Stimulated activated CD8-positive, alpha-beta memory T cell treated with anti-CD3 and anti-CD28 coated beads, Interleukin-4, amount 100 ng/mL, for 1 hour (primary cell): ENCODE results near the gene CLPSL2.

Source experiments
- DNase-seq, 2 donors: peaks; one replicate each; pipeline ENCODE4 v3.0.0-alpha.2; 2020; ENCODE audit warnings: low read depth in 2 of 2, low spot score in 1 of 2

Gene CLPSL2

GRCh38 chr6:35746516-35746915 lies 29.9 kb upstream of the CLPSL2 start:
- no peak for DNase-seq

GRCh38 chr6:35747877-35748276 lies 28.5 kb upstream of the CLPSL2 start:
- no peak for DNase-seq

DNA sequence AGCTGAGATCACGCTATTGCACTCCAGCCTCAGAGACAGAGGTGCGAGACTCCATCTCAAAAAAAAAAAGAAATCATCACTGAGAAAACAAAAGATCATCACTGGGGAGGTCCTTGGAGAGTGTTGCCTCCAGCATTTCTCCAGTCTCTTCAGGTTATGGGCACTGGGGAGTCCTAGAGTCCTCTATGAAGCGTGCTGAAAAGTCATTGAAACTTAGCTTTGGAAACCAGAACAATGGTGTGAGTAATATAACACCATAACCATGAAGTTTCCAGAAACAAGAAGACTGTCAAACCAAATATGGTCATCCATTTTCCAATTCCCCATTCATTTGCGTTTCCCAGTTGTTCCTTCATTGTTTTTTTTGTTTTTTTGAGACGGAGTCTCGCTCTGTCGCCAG lies 25.8 kb upstream of the CLPSL2 start:
- DNase-seq = no peak

- no peak for DNase-seq
These were observed 24.8 kb upstream of the CLPSL2 start for GRCh38 chr6:35751594-35751993.

GRCh38 chr6:35752330-35752729 lies 24.1 kb upstream of the CLPSL2 start:
- DNase-seq = no peak

- no peak for DNase-seq
These were observed 21.7 kb upstream of the CLPSL2 start for GRCh38 chr6:35754452-35755277.

DNA sequence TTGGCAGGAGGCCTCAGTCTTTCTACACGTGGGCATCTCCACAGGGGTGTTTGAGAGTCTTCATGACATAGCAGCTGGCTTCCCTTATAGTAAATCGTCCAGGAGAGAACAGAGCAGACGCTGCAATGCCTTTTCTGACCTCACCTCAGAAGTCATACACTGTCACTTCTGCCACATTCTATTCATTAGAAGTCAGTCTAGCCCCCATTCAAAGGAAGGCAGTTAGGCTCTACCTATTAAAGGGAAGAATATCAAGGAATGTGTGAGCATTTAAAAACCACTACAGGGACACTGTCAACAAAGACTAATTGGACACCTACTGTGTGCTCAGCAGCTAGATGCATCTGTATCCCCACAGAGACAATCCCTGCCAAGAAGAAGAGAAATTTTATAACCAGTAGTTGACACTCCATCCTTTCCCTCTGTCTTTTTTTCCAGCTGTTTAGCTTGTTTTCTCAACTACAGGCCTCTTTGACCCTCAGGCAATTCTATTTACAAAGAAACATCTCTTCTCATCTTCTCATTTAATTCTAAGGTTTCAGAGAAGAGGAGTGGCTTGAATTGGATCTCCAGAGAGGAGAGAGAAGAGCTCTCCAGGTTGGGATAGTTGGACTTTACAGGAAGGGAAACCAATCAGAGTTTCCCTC lies 21.0 kb upstream of the CLPSL2 start:
- DNase-seq = no peak

- DNase-seq = no peak
These were observed 18.8 kb upstream of the CLPSL2 start for GRCh38 chr6:35757456-35758123.

DNA sequence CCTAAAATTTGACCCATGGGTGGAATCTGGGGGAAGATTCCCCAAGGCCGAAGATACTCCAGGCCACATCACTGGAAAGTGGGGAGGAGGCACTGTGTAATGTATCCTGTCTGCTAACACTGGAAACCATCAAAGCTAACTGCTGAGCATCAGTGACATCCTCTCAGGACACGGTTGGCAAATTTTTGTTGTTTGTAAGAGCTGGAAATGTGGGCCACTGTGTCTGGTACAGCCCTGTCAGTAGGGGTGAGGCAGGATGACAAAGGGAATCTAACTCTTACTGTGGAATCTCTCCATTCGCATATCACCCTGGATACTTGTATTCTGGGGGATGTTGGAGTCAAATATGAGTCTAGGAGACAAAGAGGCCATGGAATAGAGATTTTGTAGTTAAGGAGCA lies 17.0 kb upstream of the CLPSL2 start:
- DNase-seq = no peak

- DNase-seq = no peak
These were observed 10.7 kb upstream of the CLPSL2 start for GRCh38 chr6:35765739-35766138.

DNA sequence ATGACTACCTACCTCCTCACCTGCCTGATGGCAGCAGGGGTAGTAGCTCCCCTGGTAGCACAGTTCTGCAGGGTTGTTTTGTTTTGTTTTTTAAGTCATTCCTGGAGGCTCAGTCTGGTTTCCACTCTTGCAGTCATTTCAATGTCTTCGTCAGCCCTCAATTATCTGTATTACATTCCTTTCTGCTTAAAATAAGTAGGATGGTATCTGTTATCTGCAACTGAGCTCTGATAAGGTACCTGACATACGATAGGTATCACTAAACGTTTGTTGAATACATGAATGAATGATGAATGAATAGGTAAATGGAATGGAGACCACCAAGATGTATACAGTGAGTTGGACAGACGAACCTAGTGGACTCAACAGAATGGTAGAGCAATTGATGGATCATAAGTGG lies 7.2 kb upstream of the CLPSL2 start:
- DNase-seq = no peak

DNA sequence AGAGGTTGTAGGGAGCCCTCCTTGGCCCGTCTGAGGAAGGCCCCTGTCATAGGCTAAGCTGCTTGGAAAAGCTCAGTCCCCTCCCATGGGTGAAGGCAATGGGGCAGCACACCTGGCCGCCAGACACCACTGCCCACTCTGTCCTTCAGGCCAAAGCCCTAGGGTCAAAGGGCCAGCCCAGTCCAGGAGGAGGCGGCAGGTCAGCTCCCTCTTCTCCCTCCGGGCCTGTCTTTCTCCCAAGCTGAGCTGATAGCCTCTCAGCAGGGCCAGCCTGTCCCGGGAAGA lies 5.1 kb upstream of the CLPSL2 start:
- no peak for DNase-seq

GRCh38 chr6:35774116-35774794 lies 2.1 kb upstream of the CLPSL2 start:
- DNase-seq = no peak

DNA sequence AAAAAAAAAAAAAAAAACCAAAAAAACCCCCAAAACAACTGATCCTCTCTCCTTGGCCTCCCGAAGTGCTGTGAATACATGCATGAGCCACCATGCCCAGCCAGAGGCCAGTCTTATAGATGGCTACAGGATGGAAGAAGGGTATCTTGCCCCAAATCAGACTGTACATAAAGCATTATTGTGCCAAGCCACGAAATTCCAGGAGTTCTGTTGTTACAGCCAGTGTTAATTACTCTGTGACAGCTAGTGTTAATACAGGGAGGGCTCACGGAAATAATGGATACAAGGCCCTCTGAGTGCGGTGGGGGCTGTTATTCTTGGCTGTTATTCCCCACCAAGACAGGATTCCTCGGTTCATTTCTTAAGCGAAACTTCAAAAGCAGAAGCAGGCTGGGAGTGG lies 1.4 kb upstream of the CLPSL2 start:
- no peak for DNase-seq

DNA sequence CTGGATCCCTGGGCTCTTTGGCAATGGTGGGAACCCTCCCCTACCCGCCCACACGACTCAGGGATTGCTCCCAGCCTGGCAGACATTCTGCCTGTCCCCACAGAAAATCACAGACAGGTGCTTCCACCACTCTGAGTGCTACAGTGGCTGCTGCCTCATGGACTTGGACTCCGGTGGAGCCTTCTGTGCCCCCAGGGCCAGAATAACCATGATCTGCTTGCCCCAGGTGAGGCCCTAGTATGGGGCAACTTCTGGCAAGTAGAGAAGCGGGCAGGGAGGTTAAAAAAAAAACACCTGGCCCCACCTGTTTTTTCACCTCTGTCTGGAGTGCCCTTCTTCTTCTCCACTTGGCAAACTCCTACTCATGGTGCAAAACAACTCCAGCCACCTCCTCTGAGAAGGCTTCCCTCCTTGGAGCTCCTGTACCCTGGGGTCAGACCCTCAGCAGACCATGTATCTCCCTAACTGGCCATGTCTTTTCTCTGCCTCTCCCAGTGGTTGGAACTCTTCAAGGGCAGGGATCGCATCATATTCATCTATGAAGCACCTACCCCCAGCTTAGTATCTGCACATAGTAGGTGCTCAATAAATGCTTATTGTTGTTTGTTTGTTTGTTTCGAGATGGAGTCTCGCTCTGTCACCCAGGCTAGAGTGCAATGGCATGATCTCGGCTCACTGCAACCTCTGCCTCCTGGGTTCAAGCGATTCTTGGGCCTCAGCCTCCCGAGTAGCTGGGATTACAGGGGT lies 1.1 kb downstream of the CLPSL2 start:
- DNase-seq = no peak

DNA sequence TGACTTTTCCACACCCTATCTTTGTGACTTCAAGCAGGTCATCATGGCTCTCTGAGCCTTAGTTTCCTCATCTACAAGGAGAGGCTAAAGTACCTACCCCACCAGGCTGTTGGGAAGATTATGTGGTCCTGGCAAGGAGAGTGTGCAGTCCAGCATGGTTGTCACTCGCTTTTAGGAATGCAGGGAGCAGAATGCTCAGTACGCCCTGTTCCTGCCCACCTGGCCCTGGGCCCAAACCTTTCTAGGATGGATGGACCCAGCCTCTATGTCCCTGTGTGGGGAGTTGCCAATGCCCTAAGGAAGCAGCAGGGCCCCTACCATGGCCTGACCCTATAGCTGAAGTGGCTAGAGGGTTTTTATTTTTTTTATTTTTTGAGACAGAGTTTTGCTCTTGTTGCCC lies 2.0 kb downstream of the CLPSL2 start:
- DNase-seq = no peak

DNA sequence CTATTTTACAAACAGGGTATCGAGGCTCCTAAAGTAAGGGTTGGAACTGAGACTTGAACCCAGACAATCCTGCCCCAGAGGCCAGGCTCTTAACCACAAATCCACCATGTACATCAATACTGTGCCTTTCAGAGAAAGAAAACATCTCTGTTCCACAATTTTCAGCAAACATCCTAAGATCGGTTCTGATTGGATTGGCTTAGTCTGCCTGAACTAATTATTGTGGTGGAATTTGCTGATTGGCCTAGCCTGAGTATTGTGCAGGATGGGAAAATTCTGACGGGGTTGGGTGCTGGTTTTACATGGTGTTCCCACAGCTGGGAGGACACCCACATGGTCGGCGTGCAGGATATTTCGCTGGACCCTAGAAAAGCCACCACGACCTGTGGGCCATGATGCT lies 4.3 kb downstream of the CLPSL2 start, which contains the start of gene CLPSL1:
CLPSL1 (plus strand) TSS at position 301 of the 400 bp plus-strand sequence; CDS start at position 393, 92 bp downstream.
- no peak for DNase-seq

- DNase-seq = no peak
These were observed 4.9 kb downstream of the CLPSL2 start for GRCh38 chr6:35781290-35781689.

GRCh38 chr6:35782424-35782823 lies 6.0 kb downstream of the CLPSL2 start:
- no peak for DNase-seq

DNA sequence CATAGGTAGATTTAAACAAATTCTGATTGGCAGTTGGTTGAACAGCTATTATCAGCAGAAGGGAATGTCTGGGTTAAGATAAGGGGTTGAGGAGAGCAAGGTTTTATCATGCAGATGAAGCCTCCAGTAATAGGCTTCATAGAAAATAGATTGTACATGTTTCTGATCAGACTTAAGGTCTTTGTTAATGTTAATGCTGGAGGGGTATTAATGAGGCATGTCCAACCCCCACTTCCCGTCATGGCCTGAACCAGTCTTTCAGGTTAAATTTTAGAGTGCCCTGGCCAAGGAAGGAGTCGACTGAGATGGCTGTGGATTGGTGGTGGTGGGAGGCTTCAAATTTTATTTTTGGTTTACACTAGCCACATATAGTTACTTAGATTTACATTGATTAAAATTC lies 7.8 kb downstream of the CLPSL2 start:
- no peak for DNase-seq

DNA sequence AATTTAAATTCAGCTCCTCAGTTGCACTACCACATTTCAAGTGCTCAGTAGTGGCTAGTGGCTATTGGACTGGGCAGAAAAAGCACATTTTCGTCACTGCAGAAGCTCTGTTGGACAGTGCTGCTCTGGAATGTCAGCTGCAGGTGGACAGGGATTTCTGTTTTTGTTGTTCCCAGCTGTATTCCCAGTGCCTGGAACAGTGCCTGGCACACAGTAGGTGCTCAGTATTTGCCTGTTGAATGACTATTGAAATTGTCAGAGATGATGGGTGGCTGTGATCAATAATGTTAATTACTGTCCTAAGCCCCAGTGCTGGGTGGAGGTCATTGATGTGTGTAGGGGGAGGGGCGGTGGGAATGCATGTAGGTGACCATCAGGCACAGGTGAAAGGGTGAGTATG lies 9.9 kb downstream of the CLPSL2 start:
- no peak for DNase-seq
